Esophagus muscularis mucosa (tissue), 4 donors: ENCODE measurements around the gene DIAPH3.

Experiments
- EP300 ChIP-seq: sonication (generic); formaldehyde crosslinking; IDR thresholded peaks from one replicate; pipeline ENCODE4 v1.6.1; 2017; ENCODE audit warnings: antibody characterized with exemption
- POLR2A ChIP-seq: fragments of 450-650 bp; IDR thresholded peaks from one replicate; pipeline ENCODE4 v1.6.1; 2017; ENCODE audit warnings: antibody characterized with exemption, moderate library complexity, mild to moderate bottlenecking, low read depth
- POLR2AphosphoS5 ChIP-seq, 2 donors: sonication (generic); formaldehyde crosslinking; IDR thresholded peaks; one replicate each; pipeline ENCODE4 v1.6.1; 2017; ENCODE audit warnings: antibody characterized with exemption in 2 of 2
- TF ChIP-seq, protein P1 (sequence below), 3 experiments: fragments of 200-600 bp in 2 of 3; fragments of 450-650 bp in 1 of 3; sonication (generic) in 2 of 3; IDR thresholded peaks; one replicate each; pipeline ENCODE4 v1.5.1; 2017 to 2019; ENCODE audit warnings: antibody characterized with exemption in 3 of 3, mild to moderate bottlenecking in 2 of 3, moderate library complexity in 1 of 3

GRCh38 chr13:60066226-60066625 lies 97.5 kb downstream of the DIAPH3 start:
- TF ChIP-seq, protein P1, sequence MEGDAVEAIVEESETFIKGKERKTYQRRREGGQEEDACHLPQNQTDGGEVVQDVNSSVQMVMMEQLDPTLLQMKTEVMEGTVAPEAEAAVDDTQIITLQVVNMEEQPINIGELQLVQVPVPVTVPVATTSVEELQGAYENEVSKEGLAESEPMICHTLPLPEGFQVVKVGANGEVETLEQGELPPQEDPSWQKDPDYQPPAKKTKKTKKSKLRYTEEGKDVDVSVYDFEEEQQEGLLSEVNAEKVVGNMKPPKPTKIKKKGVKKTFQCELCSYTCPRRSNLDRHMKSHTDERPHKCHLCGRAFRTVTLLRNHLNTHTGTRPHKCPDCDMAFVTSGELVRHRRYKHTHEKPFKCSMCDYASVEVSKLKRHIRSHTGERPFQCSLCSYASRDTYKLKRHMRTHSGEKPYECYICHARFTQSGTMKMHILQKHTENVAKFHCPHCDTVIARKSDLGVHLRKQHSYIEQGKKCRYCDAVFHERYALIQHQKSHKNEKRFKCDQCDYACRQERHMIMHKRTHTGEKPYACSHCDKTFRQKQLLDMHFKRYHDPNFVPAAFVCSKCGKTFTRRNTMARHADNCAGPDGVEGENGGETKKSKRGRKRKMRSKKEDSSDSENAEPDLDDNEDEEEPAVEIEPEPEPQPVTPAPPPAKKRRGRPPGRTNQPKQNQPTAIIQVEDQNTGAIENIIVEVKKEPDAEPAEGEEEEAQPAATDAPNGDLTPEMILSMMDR (IDR thresholded peaks at IDR 0.05): no peak
- TF ChIP-seq POLR2A (no peak), EP300 (no peak), POLR2AphosphoS5 (IDR thresholded peaks at IDR 0.05) (no peak)
